ENCODE measurements around the gene MXRA7.

Gene MXRA7

DNA sequence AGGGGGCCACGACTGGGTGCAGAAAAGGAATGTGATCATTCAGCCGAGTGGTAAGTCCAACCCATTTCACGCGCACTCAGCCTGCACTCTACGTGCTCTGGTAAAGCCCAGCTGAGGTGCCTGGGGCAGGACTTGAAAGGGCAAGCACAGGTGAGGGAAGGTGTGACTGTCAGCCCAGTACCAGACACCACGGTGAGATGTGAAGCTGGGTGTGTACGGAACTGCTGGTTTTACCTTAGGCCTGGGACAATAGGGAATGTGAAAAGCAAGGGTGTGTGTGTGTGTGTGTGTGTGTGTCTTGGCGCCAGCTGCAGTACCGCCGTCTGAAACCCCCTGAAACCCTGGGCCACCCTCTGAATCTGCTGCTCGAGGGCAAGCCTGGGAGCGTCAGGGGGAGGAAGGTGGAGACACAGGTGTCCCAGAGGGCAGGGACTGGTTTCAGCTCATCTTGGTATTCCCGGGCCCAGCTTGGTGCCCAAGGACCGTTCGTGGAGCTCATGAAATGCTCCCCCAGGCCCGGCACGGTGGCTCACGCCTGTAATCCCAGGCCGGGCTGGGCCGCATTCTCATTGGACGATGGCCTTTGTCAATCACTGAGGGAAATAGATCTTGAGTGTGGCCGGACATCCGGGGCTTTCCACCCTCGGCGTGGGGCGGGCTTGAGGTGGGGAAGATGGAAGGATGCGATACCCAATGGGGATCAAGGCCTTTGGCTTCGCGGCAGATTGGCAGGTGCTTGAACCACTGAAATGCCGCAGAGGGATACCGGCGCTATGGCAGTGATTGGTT lies 39.4 kb downstream of the MXRA7 start:
- TF ChIP-seq, protein P1, sequence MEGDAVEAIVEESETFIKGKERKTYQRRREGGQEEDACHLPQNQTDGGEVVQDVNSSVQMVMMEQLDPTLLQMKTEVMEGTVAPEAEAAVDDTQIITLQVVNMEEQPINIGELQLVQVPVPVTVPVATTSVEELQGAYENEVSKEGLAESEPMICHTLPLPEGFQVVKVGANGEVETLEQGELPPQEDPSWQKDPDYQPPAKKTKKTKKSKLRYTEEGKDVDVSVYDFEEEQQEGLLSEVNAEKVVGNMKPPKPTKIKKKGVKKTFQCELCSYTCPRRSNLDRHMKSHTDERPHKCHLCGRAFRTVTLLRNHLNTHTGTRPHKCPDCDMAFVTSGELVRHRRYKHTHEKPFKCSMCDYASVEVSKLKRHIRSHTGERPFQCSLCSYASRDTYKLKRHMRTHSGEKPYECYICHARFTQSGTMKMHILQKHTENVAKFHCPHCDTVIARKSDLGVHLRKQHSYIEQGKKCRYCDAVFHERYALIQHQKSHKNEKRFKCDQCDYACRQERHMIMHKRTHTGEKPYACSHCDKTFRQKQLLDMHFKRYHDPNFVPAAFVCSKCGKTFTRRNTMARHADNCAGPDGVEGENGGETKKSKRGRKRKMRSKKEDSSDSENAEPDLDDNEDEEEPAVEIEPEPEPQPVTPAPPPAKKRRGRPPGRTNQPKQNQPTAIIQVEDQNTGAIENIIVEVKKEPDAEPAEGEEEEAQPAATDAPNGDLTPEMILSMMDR (conservative IDR thresholded peaks at IDR 0.05; ENCODE audit: low read depth, low read length): no peak
- H3K4me3 ChIP-seq (ENCODE audit: low read depth, low read length): peak overlapping the region; percentile 61

DNA sequence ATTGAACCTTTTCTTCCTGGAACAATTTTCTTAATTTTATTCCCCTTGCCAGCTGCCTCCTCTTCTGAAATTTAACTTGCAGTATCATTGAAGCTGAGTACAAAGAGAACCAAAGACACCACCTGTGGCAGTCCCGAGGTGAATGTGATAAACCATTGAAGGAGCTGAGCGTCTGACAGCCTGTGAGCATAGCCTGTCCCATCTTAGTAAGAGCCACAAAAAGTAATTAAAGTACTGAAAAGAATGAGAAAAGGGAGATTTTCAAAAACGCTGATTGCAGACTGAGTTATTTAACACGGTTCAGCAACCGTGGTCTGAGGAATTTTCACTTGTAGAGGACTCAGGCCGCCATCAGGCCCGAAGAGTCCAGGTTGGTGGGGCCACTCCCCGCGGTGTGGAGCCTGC lies 40.0 kb downstream of the MXRA7 start:
- DNase-seq (ENCODE audit: low read depth): no peak
- TF ChIP-seq, protein P1 (conservative IDR thresholded peaks at IDR 0.05; ENCODE audit: low read depth, low read length): no peak
- H3K4me3 ChIP-seq (ENCODE audit: low read depth, low read length): no peak overlapping the region

More for the DNA sequence above, 39.4 kb downstream of the MXRA7 start:
- peak; percentile 100 for DNase-seq (ENCODE audit: low read depth)

DNA sequence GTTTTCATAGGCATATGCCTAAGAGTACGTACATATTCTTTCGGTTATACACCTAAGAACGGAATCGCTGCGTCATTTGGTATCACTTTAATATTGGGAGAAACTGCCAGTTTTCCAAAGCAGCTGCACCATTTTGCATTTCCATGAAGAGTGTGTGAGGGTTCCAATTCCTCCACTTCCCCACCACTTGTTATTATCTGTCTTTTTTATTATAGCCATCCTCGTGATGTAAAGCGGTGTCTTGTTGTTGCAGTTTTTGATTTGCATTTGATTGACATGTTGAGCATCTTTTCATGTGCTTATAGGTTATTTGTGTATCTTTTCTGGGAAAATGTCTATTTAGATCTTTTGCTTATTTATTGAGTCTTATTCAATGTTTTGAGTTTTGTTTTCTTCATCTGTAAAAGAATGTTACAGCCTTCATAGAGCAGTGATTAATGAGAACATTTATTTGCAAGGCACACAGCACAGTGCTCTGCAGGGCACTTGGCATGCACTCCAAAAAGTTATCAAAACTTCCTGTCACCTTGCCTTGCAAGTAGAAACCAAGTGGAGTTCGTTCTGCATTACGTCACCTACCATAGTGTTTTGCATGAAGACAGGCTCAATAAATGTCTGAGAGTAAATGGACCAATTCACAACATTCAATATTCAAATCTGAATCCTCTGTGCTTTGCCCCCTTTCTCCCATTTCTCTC lies 40.6 kb downstream of the MXRA7 start:
- TF ChIP-seq, protein P1 (conservative IDR thresholded peaks at IDR 0.05; ENCODE audit: low read depth, low read length): no peak
- no peak overlapping the region for H3K4me3 ChIP-seq (ENCODE audit: low read depth, low read length)
- DNase-seq (ENCODE audit: low read depth): peak; percentile 75

- TF ChIP-seq, protein P1 (conservative IDR thresholded peaks at IDR 0.05; ENCODE audit: low read depth, low read length): no peak
- no peak overlapping the region for H3K4me3 ChIP-seq (ENCODE audit: low read depth, low read length)
- DNase-seq (ENCODE audit: low read depth): peak; percentile 56
Measured at GRCh38 chr17:76667786-76668453, 42.8 kb downstream of the MXRA7 start.

GRCh38 chr17:76667491-76667755 lies 43.3 kb downstream of the MXRA7 start:
- no peak overlapping the region for H3K4me3 ChIP-seq (ENCODE audit: low read depth, low read length)
- DNase-seq (ENCODE audit: low read depth): no peak
- TF ChIP-seq, protein P1 (conservative IDR thresholded peaks at IDR 0.05; ENCODE audit: low read depth, low read length): no peak

GRCh38 chr17:76660656-76661042 lies 50.1 kb downstream of the MXRA7 start:
- TF ChIP-seq, protein P1 (conservative IDR thresholded peaks at IDR 0.05; ENCODE audit: low read depth, low read length): no peak
- H3K4me3 ChIP-seq (ENCODE audit: low read depth, low read length): no peak overlapping the region
- DNase-seq (ENCODE audit: low read depth): no peak

Data from choroid plexus epithelial cell (primary cell).